H1 (cell line): ENCODE data around the gene ADAMTS9. TPM values are rescaled to one million over a fixed set of nuclear protein-coding genes. Genes with fewer than 3 reads are reported as not detected.

ENCODE experiments used
- CTCF ChIA-PET: fragments of 300-600 bp; sonication (Branson Sonifier 250); formaldehyde crosslinking; loops from one replicate; lab custom pipeline; 2021; ENCODE audit not compliant: partially characterized antibody; lab: Charles Lee
- POLR2A ChIA-PET: fragments of 300-600 bp; sonication (Branson Sonifier 250); formaldehyde crosslinking; loops from one replicate; lab custom pipeline; 2021; ENCODE audit warnings: inconsistent platforms; ENCODE audit not compliant: partially characterized antibody; lab: Charles Lee
- DNase-seq, 2 experiments: peaks; one replicate each; pipeline versions ENCODE4 v3.0.0 to v3.0.0-alpha.2; 2010 to 2022; ENCODE audit warnings: low spot score in 2 of 2, low read depth in 1 of 2, mixed read lengths in 1 of 2
- FAIRE-seq: peaks from 2 replicates; lab custom pipeline; 2011; peaks lifted over from hg19 to GRCh38; lab: Jason Lieb, UNC
- H2AFZ ChIP-seq: 2 replicates; pipeline ENCODE4 v1.8.1; 2012; ENCODE audit warnings: low read length, inconsistent platforms
- H2AK5ac ChIP-seq: 2 replicates; pipeline ENCODE4 v1.6.1; 2013; ENCODE audit warnings: low read depth, low read length
- H2BK120ac ChIP-seq: replicated peaks from 2 replicates; pipeline ENCODE3; 2013; ENCODE audit warnings: low read depth, low read length, inconsistent platforms
- H2BK12ac ChIP-seq: 2 replicates; pipeline ENCODE4 v1.6.1; 2013; ENCODE audit warnings: low read depth, low read length
- H2BK15ac ChIP-seq: 2 replicates; pipeline ENCODE4 v1.6.1; 2013; ENCODE audit warnings: low read length
- H2BK20ac ChIP-seq: 2 replicates; pipeline ENCODE4 v1.6.1; 2013; ENCODE audit warnings: low read length
- H2BK5ac ChIP-seq: 2 replicates; pipeline ENCODE4 v1.6.1; 2013; ENCODE audit warnings: low read depth, low read length
- H3K14ac ChIP-seq: 2 replicates; pipeline ENCODE4 v1.6.1; 2013; ENCODE audit warnings: inconsistent platforms; ENCODE audit not compliant: insufficient read length
- H3K18ac ChIP-seq: 2 replicates; pipeline ENCODE4 v1.6.1; 2013; ENCODE audit warnings: low read length; ENCODE audit errors: extremely low read depth
- H3K23ac ChIP-seq: 2 replicates; pipeline ENCODE4 v1.6.1; 2013; ENCODE audit warnings: inconsistent platforms; ENCODE audit not compliant: insufficient read length
- H3K23me2 ChIP-seq: 2 replicates; pipeline ENCODE4 v1.6.1; 2013; ENCODE audit warnings: low read depth, low read length
- H3K27ac ChIP-seq: 2 replicates; pipeline ENCODE4 v1.6.1; 2011; ENCODE audit warnings: low read depth, low read length, inconsistent platforms
- H3K27me3 ChIP-seq, 4 experiments: replicated peaks in 1 of 4; 1 replicate in 1 of 4; 2 replicates in 3 of 4; pipeline versions ENCODE4 v1.6.1 to v1.8.1; 2011 to 2013; ENCODE audit warnings: low read length in 3 of 4, mild to moderate bottlenecking in 3 of 4, inconsistent platforms in 2 of 4, mixed read lengths in 2 of 4, moderate library complexity in 1 of 4; ENCODE audit not compliant: control insufficient read depth in 3 of 4, insufficient read depth in 3 of 4; ENCODE audit errors: extremely low read depth in 1 of 4
- H3K36me3 ChIP-seq, 4 experiments: 2 replicates each; pipeline versions ENCODE4 v1.6.1 to v1.8.1; 2011 to 2013; ENCODE audit warnings: mild to moderate bottlenecking in 4 of 4, low read length in 3 of 4, moderate library complexity in 2 of 4, control low read depth in 1 of 4, inconsistent platforms in 1 of 4; ENCODE audit not compliant: insufficient read depth in 4 of 4, control insufficient read depth in 2 of 4
- H3K4ac ChIP-seq: replicated peaks from 2 replicates; pipeline ENCODE3; 2013; ENCODE audit warnings: low read length, low read depth, mixed read lengths, inconsistent platforms; ENCODE audit not compliant: insufficient read length
- H3K4me1 ChIP-seq, 4 experiments: replicated peaks in 1 of 4; 1 replicate in 1 of 4; 2 replicates in 3 of 4; pipeline versions ENCODE4 v1.6.1 to v1.8.1; 2011 to 2013; ENCODE audit warnings: low read length in 3 of 4, inconsistent platforms in 2 of 4, mixed read lengths in 1 of 4; ENCODE audit not compliant: insufficient read depth in 4 of 4, control insufficient read depth in 3 of 4
- H3K4me2 ChIP-seq, 2 experiments: 2 replicates each; pipeline versions ENCODE4 v1.6.1 to v1.8.1; 2011 to 2013; ENCODE audit warnings: low read depth in 2 of 2, low read length in 2 of 2, control low read depth in 1 of 2, inconsistent platforms in 1 of 2, mild to moderate bottlenecking in 1 of 2; ENCODE audit not compliant: insufficient read depth in 1 of 2
- H3K4me3 ChIP-seq, 4 experiments: fragments of 200-600, 300-600 bp in 1 of 4; sonication (generic), shearing (Covaris generic), sonication (Bioruptor Twin) in 1 of 4; 2 replicates each; pipeline versions ENCODE4 v1.5.1 to v1.8.1; 2011 to 2016; ENCODE audit warnings: low read length in 4 of 4, low read depth in 3 of 4, control low read depth in 2 of 4, inconsistent platforms in 2 of 4, mild to moderate bottlenecking in 2 of 4, mixed read lengths in 1 of 4, moderate library complexity in 1 of 4; ENCODE audit not compliant: insufficient read depth in 2 of 4; ENCODE audit errors: extremely low read depth in 1 of 4
- H3K56ac ChIP-seq: replicated peaks from 2 replicates; pipeline ENCODE3; 2013; ENCODE audit warnings: low read depth, mild to moderate bottlenecking, mixed read lengths, low read length, inconsistent platforms; ENCODE audit not compliant: insufficient read length
- H3K79me1 ChIP-seq: 2 replicates; pipeline ENCODE4 v1.6.1; 2013; ENCODE audit warnings: low read depth, low read length, control low read depth
- H3K79me2 ChIP-seq, 2 experiments: 2 replicates each; pipeline versions ENCODE4 v1.6.1 to v1.8.1; 2012 to 2013; ENCODE audit warnings: low read length in 2 of 2, mild to moderate bottlenecking in 2 of 2, inconsistent platforms in 1 of 2; ENCODE audit not compliant: insufficient read depth in 2 of 2, control insufficient read depth in 1 of 2
- H3K9ac ChIP-seq, 4 experiments: replicated peaks in 1 of 4; 1 replicate in 1 of 4; 2 replicates in 3 of 4; pipeline versions ENCODE4 v1.6.1 to v1.8.1; 2011 to 2013; ENCODE audit warnings: low read depth in 3 of 4, low read length in 3 of 4, control low read depth in 2 of 4, mild to moderate bottlenecking in 2 of 4, moderate library complexity in 2 of 4, inconsistent platforms in 1 of 4; ENCODE audit errors: extremely low read depth in 1 of 4
- H3K9me3 ChIP-seq, 2 experiments: 2 replicates each; pipeline versions ENCODE4 v1.6.1 to v1.8.1; 2012 to 2013; ENCODE audit warnings: mild to moderate bottlenecking in 2 of 2, moderate library complexity in 2 of 2, control low read depth in 1 of 2, inconsistent platforms in 1 of 2, low read depth in 1 of 2, low read length in 1 of 2, mixed read lengths in 1 of 2; ENCODE audit not compliant: insufficient read depth in 2 of 2
- H4K20me1 ChIP-seq, 2 experiments: replicated peaks in 1 of 2; 2 replicates each; pipeline versions ENCODE3 to v1.8.1; 2011 to 2013; ENCODE audit warnings: inconsistent platforms in 2 of 2, low read length in 2 of 2, mild to moderate bottlenecking in 1 of 2; ENCODE audit not compliant: insufficient read depth in 2 of 2, control insufficient read depth in 1 of 2
- H4K5ac ChIP-seq: 2 replicates; pipeline ENCODE4 v1.6.1; 2013; ENCODE audit warnings: low read length, low read depth, mixed read lengths, inconsistent platforms; ENCODE audit not compliant: insufficient read length
- H4K8ac ChIP-seq: 2 replicates; pipeline ENCODE4 v1.8.0; 2013; ENCODE audit warnings: mild to moderate bottlenecking, moderate library complexity, low read length, inconsistent platforms; ENCODE audit not compliant: insufficient read depth; ENCODE audit errors: extremely low read depth
- H4K91ac ChIP-seq: replicated peaks from 2 replicates; pipeline ENCODE3; 2013; ENCODE audit warnings: low read length, mixed read lengths, inconsistent platforms; ENCODE audit not compliant: insufficient read length
- CBX5 ChIP-seq: fragments of 300-800, 300-1000 bp; sonication (generic); IDR thresholded peaks from 2 replicates; pipeline ENCODE4 v1.7.1; 2016; ENCODE audit warnings: antibody characterized with exemption, low read length, low read depth
- JUN ChIP-seq: IDR thresholded peaks from 2 replicates; pipeline ENCODE4 v1.6.1; 2011; ENCODE audit warnings: low read depth, mild to moderate bottlenecking, improper control_type of control experiment, low read length
- NRF1 ChIP-seq: IDR thresholded peaks from 2 replicates; pipeline ENCODE4 v1.6.1; 2011; ENCODE audit warnings: mild to moderate bottlenecking, low read depth, low read length, improper control_type of control experiment
- WGBS, 2 experiments: shearing (Covaris generic) in 1 of 2; methylation state at CpG; one replicate each; pipeline versions ENCODE4 v1.1.6 to v1.1.7; 2013 to 2015; ENCODE audit warnings: low lambda C conversion rate in 2 of 2, mixed read lengths in 2 of 2, inconsistent platforms in 1 of 2, low coverage in 1 of 2, missing lambda C conversion rate in 1 of 2; ENCODE audit not compliant: insufficient replicate concordance in 2 of 2, insufficient coverage in 1 of 2, insufficient read length in 1 of 2; ENCODE audit errors: extremely low coverage in 1 of 2, missing lambda C conversion rate in 1 of 2; 5-methylcytosine and 5-hydroxymethylcytosine counted together
- polyA plus RNA-seq, 7 experiments: library from polyadenylated mRNA; depleted of rRNA in 3 of 7; stranded (reverse) in 5 of 7; unstranded in 2 of 7; fragments of >200 nt in 5 of 7; fragments of 200-250 nt in 2 of 7; gene quantifications; 1 replicate in 5 of 7; 2 replicates in 1 of 7; 4 replicates in 1 of 7; pipeline versions ENCODE4 v1.2.1 to v1.2.3, GENCODE V29; 2011 to 2013; ENCODE audit warnings: missing spikeins in 2 of 7, mixed read lengths in 2 of 7
- total RNA-seq: library from RNA; stranded (reverse); fragmentation: NEBNext Ultra II Directional; extraction: Animal tissue kit (Norgen Biotek cat#: 25700); gene quantifications from 2 replicates; pipeline ENCODE4 v1.2.1, GENCODE V29; 2021
- TF ChIP-seq, protein P1 (sequence below): IDR thresholded peaks from 2 replicates; pipeline ENCODE4 v1.6.1; 2012; ENCODE audit warnings: inconsistent platforms
- TF ChIP-seq, protein P2 (sequence below): IDR thresholded peaks from 2 replicates; pipeline ENCODE4 v1.6.1; 2011; ENCODE audit warnings: low read length, improper control_type of control experiment

ADAMTS9 gene
- total and polyA plus RNA-seq, 2 of the 8 experiments (the other 6 are each of a cell fraction or from before 2014, with no cell fraction given): 0.20 to 0.41 TPM

DNA sequence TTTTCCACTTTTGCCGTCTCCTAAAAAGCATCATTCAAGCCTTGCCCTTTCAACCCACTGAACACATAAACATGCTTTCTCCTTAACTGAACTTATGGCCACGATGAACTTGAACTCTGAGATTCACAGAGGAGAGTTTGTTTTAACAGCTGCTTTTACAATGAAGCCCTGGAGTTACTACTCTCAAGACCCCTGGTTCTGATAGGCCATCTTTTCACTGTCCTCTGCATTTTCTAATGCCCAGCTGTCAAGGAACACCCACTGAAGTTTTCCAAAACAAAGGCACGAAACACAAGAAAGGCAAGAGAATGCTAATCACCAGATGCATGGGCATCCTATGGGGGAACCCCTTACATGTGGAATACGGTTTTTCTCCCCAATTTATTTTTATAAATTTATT, 100.8 kb downstream of the ADAMTS9 start:
- no peak overlapping the region for H2BK12ac ChIP-seq
- H3K79me2 ChIP-seq: no peaks in the 10 kb centered on the region
- H4K20me1 ChIP-seq: no peaks in the 10 kb centered on the region
- FAIRE-seq (no peak), DNase-seq (no peak)
- H3K9ac ChIP-seq: no peak overlapping the region
- ChIA-PET CTCF (interaction anchor here (0.6 to 4.5 kb wide), 3 partner anchors 12 to 594 kb away, joined by 3 to 37 read pairs (median 3); no protein-coding TSS in a partner anchor), POLR2A (interaction anchor here (1.6 kb wide), 1 partner anchor 9 kb away, joined by 3 read pairs; no protein-coding TSS in a partner anchor)
- no peak overlapping the region for H4K8ac ChIP-seq
- H3K27ac ChIP-seq: no peak overlapping the region
- no peak overlapping the region for H2AK5ac ChIP-seq
- no peak overlapping the region for H2AFZ ChIP-seq
- no peak overlapping the region for H2BK120ac ChIP-seq
- no peaks in the 10 kb centered on the region for H3K27me3 ChIP-seq
- WGBS, 2 experiments: 75% methylated on average over 4 of the region's 4 CpGs; no CpG with 5 or more reads in 1 of the 2 experiments
- no peak overlapping the region for H3K18ac ChIP-seq
- no peaks in the 10 kb centered on the region for H3K79me1 ChIP-seq
- no peak overlapping the region for H3K4ac ChIP-seq
- no peak overlapping the region for H3K23ac ChIP-seq
- H2BK20ac ChIP-seq: no peak overlapping the region
- no peak overlapping the region for H2BK5ac ChIP-seq
- no peak overlapping the region for H4K5ac ChIP-seq
- H3K9me3 ChIP-seq: no peaks in the 10 kb centered on the region
- H3K4me2 ChIP-seq: peak overlapping the region; percentile 32 to 37; a peak in 3 of 4 replicates
- no peak overlapping the region for H3K14ac ChIP-seq
- no peaks in the 10 kb centered on the region for H3K36me3 ChIP-seq
- no peak overlapping the region for H4K91ac ChIP-seq
- no peak overlapping the region for H2BK15ac ChIP-seq
- no peak overlapping the region for H3K56ac ChIP-seq
- H3K4me1 ChIP-seq: peaks cover 0 to 8% (median 2%) of the 10 kb centered on the region in 4 experiments; a peak in 4 of 7 replicates
- H3K4me3 ChIP-seq: peak overlapping the region in 1 of 4 experiments; percentile 29; a peak in 2 of 8 replicates
- H3K23me2 ChIP-seq: no peaks in the 10 kb centered on the region
- no peak for TF ChIP-seq JUN
- TF ChIP-seq CBX5: no peak
- TF ChIP-seq, protein P1, sequence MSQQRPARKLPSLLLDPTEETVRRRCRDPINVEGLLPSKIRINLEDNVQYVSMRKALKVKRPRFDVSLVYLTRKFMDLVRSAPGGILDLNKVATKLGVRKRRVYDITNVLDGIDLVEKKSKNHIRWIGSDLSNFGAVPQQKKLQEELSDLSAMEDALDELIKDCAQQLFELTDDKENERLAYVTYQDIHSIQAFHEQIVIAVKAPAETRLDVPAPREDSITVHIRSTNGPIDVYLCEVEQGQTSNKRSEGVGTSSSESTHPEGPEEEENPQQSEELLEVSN: no peak
- no peak for TF ChIP-seq NRF1
- TF ChIP-seq, protein P2, sequence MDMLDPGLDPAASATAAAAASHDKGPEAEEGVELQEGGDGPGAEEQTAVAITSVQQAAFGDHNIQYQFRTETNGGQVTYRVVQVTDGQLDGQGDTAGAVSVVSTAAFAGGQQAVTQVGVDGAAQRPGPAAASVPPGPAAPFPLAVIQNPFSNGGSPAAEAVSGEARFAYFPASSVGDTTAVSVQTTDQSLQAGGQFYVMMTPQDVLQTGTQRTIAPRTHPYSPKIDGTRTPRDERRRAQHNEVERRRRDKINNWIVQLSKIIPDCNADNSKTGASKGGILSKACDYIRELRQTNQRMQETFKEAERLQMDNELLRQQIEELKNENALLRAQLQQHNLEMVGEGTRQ: no peak
